C4-2B (cell line): ENCODE data around the gene ERI3.

Source experiments
- ZFX ChIP-seq: fragments of 450-650 bp; IDR thresholded peaks from 2 replicates; pipeline ENCODE4 v1.6.1; 2017
- TF ChIP-seq, protein P1 (sequence below): fragments of 450-650 bp; conservative IDR thresholded peaks from 2 replicates; pipeline ENCODE4 v1.5.1; 2017; ENCODE audit warnings: mild to moderate bottlenecking

DNA sequence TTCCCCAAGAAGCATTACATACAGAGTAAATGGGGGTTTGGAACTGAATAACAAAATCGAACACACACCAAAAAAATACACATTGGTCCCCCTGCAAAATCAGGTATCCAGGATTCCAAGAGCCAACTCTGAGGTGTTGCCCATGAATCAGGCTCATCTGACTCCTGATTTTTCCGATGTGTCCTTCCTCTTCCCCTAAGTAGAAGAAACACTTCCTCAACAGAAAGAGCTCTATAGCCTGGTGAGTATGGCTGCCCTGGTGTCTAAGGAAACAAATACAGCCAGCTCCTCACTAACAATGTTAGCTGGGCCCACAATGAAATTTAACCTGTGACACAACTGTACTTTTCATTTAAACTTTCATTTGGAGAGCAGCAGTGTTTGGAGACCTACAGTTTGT lies 33.6 kb downstream of the ERI3 start:
- TF ChIP-seq, protein P1, sequence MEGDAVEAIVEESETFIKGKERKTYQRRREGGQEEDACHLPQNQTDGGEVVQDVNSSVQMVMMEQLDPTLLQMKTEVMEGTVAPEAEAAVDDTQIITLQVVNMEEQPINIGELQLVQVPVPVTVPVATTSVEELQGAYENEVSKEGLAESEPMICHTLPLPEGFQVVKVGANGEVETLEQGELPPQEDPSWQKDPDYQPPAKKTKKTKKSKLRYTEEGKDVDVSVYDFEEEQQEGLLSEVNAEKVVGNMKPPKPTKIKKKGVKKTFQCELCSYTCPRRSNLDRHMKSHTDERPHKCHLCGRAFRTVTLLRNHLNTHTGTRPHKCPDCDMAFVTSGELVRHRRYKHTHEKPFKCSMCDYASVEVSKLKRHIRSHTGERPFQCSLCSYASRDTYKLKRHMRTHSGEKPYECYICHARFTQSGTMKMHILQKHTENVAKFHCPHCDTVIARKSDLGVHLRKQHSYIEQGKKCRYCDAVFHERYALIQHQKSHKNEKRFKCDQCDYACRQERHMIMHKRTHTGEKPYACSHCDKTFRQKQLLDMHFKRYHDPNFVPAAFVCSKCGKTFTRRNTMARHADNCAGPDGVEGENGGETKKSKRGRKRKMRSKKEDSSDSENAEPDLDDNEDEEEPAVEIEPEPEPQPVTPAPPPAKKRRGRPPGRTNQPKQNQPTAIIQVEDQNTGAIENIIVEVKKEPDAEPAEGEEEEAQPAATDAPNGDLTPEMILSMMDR = no peak
- no peak for TF ChIP-seq ZFX
